Measurements from ENCODE around the gene DRC1.
"Not testable (repeated sequence)": the region's sequence is repeated elsewhere in the genome, so short reads cannot be mapped to it uniquely, and the experiment has no call there.

Gene DRC1

DNA sequence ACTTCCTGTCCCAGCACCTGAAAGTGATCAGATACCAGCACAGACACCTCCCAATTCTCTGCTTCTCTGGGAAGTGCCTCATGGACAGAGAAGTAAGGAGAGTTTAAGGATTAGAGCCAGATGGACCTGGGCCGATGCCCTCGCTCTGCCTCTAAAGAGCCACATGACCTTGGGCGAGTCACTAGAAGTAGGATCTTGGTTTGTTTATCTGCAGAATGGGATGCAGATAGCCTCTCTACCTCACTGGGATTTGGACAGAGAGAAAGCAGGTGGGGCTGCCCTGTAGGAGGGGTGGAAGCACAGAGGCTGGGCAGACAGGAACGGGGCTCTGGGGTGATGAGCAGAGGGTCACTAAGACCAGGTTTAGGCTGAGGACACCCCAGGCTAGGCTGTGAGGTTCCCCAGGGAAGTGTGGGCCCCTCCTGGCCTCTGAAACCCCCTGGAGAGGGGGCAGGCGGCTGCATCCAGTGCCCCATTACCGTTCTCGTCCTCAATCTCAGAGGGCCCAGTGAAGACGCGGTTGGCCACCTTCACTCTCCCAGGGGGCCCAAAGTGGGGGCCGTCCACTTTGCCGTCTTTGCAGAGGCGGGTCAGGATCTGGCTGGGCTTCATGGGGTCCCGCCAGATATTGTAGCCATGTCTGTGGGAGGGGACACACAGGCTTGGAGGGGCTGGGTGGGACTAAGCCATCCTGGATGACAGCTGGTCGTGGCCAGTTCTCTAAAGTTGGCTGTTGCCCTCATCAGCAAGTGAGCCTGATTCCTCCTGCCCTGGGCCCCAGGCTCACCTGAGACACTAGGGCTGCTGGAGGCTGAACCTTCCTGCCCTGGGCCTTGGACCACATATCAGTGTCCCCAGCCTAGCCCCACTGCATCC lies 62.9 kb downstream of the DRC1 start:
- DNase-seq = no peak

DNA sequence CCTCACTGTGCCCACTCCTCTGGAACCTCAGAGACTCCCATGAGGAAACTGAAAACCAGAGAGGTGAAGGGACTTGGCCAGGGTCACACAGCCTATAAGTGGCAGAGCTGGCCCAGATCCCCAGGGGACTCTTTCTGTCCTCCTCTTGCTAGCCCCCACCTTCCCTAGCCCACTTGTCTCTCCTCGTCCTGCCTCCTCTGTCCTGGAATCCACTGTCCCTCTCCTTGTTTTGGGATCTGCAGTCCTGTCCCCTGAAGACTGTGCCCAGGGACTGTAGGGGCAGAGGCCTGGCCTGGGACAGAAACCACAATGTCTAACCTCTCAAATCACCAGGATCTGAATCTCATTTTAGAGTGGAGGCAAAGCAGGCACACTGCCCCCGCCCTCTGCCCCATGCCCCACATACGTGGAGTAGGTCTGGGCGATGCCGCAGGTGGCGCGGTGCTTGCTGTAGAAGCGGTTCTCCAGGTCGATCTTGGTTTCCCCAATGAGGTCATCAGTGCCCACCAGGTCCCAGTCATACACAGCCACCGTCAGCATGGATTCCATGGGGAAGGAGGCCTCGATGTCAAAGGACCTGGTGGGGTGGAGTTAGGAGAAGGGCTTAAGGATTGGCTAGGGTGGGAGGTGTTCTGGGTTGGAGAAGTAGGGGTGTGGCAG lies 63.7 kb downstream of the DRC1 start:
- no peak for DNase-seq

DNA sequence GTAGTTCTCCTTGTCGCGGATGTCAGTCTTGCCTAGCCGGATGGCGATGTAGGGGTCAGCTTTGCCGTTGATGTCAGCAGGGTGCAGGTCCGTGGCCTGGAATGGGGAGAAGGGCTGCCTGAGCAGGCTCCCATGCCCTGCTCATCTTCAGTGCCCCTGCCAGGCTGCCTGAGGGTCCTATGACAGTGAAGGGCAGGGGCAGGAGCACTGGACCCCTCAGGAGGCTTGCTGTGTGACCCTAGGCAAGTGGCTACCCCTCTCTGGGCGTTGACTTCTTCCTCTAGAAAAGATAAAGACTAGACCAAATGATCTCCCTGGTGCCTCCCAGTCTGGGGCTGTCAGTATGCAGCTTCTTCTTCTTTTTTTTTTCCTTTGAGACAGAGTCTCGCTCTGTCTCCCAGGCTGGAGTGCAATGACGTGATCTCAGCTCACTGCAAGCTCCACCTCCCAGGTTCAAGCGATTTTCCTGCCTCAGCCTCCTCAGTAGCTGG lies 64.3 kb downstream of the DRC1 start:
- DNase-seq = no peak

DNA sequence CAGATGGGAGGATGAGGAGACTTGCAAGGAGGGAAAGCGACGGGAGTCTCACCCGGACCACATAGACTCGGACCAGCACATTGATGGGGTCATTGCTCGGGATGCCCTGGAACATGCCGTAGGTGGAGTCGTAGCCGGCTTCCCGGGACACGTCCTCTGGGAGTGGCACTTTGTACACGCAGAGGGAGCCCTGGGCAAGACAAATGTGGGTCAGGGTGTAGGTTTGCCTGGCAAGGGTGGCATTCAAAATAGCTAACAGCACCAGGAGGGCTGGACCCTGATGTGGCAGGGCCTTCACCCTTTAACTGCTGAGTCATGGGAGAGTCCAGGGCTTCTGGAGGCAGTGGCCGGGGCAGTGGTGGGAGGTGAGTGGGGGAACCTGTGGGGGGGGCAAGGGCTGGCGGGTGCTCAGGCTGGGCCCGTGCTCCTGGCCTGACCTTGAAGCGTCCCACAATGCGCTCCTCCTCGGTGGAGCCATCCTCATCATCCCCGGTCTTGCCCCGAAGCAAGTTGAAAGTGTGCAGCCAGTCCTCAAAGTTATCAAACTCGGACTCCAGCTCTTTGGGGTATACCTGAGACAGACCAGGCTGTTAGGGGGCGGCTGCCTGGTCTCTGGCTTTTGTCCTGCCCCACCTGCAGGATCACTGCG lies 65.1 kb downstream of the DRC1 start:
- DNase-seq = no peak

DNA sequence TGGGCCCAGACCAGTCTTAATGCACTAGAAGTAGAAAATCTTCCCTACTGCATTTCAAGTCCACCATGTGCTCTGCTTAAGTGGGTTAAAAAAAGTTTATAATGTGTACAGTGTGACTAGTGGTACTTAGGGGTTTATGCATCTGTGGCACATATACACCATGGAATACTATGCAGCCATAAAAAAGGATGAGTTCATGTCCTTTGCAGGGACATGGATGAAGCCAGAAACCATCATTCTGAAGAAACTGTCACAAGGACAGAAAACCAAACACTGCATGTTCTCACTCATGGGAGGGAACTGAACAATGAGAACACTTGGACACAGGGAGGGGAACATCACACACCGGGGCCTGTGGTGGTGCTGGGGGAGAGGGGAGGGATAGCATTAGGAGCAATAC lies 66.8 kb downstream of the DRC1 start:
- DNase-seq = not testable (repeated sequence)

DNA sequence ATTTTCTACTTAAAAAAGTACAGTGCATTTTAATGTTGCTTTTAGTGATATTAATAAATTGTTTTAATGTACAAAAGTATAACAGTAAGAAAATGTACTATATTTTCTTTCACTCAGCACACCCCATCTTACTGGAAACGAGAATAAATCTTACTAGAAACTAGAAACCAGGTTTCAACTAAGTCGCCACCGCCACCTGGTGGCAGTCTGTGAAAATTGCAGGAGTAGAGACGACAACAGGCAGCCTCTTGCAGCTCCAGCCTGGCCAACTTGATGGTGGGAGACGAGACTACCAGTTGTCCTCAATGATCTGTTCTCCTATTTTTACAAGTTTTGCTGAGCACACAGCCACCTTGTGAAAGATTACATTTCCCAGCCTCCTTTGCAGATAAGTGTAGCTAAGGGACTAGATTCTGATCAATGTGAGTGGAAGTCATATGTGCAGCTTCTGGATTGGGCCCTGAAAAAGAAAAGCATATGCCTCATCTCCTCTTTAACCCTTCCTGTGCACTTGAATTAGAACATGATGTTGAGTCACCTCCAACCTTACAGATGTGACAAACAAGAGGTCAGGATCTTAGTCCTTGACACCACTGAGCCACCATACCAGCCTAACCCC lies 67.5 kb downstream of the DRC1 start:
- peak; percentile 73 for DNase-seq

DNA sequence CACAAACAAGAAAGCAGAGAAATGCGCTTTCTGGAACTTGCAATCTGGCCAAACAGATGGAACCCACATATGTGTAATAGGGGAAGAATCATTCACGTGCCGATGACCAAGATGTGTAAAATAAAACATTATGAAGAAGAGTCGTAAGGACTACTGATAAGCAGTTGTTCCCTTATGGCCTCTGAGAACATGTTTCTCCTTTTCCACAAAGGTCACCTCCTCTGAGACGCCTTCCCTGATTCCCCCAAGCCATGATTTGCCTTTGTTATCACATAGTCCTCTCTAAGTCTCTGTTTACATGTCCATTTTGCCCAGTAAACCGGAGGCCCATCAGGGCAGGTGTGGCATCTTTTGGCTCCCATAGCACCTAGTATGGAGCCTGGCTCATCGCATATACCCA lies 68.2 kb downstream of the DRC1 start:
- DNase-seq = no peak

DNA sequence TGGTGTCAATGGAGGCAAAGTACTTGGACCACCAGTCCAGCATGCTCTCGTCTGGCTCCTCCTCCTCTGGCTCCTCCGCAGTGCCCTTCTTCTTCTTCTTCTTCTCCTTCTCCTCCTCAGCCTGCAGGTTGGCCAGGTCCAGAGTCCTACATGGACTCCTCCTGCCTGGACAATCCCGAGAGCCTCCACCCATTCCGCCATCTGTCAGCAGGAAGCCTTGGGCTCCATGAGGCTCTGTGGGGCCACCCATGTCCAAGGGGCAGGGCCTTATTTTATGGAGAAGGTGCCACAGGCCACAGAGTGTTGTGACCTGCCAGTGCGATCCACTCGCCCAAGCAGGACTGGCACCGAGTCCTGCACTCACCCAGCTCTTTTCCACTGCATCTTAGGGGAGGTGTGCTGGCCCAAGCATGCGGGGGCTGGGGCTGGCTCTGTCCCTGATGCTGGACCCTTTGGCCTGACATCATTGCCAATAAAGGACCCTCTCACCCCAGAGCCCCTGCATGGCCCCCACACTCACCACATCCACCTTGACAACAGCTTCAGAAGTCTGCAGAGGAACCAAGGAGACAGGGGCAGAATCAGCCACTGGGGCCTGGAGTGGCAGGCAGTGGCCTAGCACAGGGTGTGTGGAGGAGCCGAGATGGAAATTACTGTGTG lies 69.0 kb downstream of the DRC1 start:
- DNase-seq = no peak

DNA sequence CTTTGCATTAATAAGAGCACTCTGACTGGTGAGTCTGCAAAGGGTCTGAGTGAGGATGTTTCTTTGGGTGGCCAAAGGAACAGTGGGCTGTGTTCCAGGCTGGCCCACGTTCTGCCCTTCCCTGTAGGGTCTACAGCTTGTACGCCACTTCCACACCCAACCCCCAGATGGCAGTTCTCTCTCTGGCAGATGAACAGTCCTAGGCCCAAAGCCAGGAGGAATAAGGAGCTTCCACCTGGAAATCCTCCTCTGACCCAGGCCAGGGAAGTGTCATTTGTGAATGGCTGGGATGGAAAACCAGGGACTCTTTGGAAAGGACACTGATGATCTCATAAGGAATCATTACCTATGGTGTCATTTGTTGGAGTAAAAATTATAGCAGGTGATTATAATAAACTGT lies 69.6 kb downstream of the DRC1 start:
- DNase-seq = peak; percentile 54

DNA sequence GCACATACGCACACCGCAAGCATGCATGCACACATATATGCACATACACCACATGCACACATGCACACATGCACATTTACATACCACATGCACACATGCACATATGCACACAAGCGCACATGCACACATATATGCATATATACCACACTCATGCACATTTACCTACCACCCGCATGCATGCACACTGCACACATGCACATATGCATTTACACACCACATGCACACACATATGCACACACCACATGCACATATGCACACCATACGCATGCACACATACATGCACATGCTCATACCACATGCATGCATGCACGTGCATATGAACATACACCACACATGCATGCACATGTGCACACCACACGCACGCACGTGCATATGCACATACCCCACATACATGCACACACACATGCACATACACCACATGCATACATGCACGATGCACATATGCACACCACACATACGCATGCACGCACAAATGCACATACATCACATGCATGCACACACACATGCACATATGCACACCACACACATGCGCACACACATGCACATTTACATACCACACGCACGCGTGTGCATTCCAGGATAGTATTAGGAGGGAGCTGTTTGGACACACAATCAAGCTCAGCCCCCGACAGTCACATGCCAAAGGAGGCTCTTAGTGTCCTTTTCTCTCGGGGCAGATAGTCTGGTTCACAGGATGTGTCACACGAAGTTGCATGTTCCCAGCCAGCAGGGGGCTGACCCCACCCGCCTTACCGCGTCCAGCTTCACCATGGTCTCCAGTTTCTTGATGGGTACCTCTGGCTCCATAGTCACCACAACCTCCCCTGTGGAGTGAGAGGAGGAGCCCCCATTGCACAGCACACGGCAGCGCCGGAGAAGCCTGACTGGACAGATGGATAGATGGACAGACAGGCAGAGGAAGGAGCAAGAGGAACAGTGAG lies 70.3 kb downstream of the DRC1 start:
- DNase-seq = no peak

DNA sequence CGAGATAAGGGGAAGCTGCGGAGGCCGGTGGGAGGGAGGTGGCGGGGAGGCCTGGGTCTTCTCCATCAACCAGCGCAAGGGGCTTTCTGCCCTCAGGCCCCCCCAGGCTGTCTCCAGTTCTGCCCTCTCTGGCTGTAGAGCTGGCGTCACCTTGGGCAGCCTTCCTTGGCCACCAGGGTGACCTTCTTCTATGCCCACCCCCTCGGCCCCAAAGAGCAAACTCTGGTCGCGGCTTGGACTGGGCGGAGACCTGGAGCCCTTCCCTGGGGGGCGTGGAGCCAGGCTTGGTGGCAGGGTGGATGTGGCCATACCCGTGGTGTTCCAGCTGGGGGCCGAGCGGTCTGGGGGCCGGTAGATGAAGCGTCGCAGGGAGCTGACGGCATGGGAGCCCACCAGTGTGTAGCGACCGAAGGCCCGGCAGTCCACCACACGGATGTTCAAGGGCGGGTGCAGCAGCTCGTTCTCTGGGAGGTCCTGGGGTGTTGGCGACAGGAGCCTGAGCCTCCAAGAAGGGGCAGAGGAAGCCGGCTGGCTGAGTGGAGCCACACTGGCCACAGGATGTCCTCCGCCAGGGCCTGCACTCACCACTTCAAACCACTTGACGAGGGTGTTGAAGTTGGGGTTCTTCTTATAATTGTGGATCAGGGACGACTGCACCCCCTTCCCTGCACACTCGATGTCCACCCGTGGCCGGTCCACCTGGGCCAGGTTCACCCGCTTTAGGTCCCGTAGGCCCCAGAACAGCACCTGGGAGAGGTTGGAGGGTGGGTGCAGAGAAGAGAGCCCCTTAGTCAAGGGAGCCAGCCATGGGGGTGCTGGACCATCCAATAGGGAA lies 71.3 kb downstream of the DRC1 start:
- DNase-seq = no peak

DNA sequence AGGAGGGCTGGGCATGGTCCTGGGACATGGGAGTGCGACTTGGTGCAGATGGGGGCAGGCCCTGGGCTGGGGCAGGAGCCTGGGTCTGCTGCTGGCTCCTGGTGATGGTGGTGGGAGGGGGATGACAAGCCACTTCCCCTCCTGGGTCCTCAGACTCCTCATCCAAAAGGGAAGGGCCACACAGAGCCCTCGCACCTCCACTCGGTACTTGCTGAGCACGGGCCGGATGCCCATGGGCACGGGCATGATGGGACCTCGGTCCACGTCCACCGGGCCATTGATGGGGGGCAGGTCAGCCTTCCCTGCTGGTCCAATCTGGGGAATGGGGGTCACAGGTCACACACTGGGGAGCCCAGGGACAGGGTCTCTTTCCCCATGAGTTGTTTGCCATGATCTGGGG lies 72.1 kb downstream of the DRC1 start:
- no peak for DNase-seq

DNA sequence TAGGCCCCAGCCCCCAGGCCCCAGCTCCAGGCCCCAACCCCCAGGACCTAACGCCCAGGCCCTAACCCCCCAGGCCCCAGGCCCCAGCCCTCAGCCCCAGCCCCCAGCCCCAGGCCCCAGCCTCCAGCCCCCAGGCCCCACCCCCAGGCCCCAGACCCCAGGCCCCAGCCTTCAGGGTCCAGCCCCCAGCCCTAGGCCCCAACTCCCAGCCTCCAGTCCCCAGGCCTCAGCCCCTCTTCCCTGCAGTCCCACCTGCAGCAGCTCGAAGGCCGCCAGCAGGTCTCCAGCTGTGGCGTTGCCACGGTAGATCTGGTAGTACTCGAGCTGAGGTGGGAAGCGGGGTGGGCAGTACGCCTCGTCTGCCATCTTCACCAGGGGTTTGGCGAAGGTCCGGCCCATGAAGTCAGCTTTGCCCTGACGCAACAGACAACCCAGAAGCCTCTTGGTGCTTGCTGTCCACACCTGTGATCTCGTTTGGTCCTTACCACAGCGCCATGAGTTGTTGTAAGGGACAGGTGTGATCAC lies 72.6 kb downstream of the DRC1 start:
- no peak for DNase-seq

DNA sequence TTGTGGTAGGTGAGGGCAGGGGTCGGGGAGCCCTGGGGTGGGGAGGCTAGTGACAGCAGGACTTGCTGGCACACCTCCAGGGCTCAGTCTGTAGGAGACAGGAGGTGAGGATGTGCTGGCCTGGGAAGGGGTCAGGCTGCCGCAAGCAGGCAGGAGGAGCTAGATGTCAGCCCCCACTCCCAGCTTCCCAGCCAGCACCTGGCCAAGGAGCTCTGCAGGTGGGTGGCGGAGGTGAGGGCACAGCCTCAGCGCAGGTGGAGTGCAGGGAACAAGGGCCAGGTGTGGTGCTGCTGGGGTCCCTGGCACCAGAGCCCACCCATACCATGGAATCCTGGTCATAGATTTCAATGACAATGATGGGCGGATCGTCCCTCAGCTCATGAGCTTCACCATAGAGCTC lies 73.3 kb downstream of the DRC1 start:
- DNase-seq = no peak

DNA sequence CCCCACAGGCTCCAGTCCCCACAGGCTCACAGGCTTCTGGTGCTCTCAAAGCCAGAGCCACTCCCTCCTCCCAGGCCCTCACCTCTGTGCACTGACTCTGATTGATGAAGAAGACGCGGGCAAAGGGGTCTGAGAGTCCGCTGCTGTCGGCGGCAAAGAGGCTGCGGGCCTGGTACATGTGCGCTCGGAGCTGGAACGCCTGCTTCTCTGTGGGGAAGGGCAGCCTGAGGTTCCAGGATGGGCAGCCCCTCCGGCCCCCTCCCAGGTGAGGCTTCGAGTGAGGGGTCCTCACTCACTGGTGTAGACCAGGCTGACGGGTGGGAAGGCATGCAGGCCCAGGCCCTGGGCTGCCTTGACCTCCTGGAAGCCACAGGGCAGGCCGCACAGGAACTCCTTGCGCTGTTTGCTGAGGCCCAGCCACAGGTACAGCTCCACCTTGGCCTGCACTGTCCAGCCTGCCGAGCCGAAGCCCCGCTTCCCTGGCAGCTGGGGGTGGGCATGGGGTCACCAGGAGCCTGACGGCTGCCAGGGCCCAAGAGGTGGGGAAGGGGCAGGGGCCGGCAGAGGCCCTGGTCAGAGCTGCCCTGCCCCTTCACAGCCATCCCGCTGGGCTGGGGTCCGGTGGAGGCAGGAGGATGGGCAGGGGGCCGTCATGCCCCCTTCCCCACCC lies 74.2 kb downstream of the DRC1 start:
- no peak for DNase-seq

DNA sequence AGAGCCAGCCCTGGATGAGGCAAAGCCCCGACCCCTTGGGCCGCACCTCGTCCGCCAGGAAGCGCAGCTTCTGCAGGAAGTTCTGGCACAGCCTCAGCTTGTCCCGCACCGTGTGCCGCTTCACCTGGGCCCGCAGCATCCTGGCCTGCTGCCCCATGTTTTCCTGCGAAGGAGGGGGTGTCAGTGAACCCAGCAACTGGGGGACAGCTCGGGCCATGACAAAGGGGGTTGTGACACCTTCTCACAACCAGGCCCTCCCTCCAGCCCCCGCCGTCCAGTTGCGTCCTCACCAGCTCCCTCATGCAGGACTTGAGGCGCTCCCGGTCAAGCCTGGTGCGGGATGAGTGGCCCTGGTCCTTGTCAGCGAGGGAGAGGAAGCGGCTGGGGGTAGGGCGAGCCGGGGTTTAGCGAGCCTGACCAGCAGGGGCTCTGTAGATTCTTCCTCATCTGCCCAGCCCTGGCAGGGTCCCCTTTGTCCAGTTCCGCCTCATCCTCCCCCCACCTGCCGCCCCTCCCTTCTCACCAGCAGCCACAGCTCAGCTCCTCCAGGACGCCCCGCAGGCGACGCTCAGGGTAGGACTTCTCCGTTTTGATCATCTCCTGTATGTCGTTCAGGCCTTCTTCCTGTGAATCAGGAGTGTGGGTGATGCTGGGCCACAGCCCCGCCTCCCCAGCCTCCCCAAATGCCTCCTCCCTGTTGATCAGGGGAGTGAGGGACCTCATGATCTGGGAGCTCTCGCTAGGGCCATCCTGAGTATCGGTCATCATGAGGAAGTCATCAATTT lies 75.6 kb downstream of the DRC1 start:
- DNase-seq = no peak

DNA sequence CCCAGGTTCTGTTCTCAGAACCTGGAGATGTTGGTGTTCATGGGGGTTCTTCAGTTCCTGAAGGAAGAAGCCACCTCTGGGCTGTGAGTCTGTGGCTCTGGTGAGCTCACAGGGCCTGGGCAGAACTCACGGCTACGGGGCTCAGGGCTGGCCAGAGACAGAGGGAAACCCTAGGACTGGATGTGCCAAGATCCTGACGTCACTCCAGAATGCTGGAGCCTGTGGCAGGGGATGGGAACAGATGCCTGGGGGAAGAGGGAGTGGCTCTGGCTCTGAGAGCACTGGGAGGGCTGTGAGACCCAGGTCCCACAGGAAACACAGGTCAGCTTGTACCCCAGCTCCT lies 76.2 kb downstream of the DRC1 start, which contains the start of gene OTOF:
OTOF (minus strand) TSS at position 214 of the 343 bp plus-strand sequence.
- DNase-seq = peak; percentile 75

DNA sequence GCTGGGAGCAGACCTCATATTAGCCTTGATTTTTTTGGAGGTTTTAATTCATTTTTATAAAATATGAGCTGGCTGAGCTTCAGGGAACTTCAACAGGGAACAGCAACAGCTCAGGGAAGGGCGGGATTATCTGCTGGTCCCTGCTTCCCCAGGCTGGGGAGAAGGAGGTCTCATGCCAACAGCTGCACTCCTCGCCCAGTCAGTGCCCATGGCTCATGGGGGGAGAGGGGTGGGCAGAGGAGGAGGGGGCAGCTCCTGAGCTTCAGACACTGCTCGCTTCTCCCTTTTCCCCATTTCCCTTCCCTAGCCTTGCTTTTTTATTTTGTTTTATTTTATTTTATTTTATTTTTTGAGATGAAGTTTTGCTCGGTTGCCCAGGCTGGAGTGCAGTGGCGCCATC lies 76.6 kb downstream of the DRC1 start:
- DNase-seq = no peak

Measured in NCI-H1694 treated with DMSO at 0.1 percent for 48 hours (cell line).